Stimulated activated CD4-positive, alpha-beta T cell treated with anti-CD3 and anti-CD28 coated beads, Interleukin-12 subunit alpha, Interleukin-12 subunit beta, amount 100 ng/mL, for 4 hours (primary cell): ENCODE results near the gene HIPK2.

ENCODE experiments used
- DNase-seq: peaks from one replicate; pipeline ENCODE4 v3.0.0-alpha.2; 2020

The HIPK2 gene

DNA sequence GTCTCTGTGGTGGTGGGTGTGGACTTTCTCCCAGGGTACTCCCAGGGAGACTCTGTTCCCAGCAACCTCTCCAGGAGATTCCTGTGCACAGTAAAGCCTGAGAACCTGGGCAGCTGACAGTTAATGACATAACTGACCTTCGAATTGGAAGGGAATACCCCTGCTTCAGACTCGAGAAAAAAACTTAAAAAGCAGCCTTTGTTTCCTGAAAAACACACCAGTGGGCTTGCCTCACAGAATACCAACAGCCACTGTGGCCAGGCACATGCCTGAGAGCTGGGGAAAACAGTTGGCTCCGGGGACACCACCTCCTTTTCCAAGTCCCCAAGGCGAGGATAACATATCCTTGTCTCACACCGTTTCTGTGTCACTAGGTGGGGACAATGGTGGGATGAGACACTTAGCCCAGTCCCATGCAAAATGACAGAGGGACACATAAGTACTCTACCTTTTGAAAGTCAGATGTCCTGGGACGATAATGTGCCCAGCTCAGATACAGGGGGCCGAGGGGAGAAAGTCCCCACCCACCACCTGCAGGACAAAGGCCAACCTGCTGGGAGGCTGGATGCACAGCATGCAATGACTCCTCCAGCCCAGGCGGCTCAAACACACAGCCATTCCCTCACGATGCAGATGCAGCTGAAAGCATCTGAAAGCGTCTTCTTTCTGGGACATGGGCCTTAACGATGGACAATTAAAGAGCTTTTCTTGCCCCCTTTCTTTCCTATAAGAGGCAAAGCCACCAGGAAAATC, 65.6 kb downstream of the HIPK2 start:
- DNase-seq, result no peak

DNA sequence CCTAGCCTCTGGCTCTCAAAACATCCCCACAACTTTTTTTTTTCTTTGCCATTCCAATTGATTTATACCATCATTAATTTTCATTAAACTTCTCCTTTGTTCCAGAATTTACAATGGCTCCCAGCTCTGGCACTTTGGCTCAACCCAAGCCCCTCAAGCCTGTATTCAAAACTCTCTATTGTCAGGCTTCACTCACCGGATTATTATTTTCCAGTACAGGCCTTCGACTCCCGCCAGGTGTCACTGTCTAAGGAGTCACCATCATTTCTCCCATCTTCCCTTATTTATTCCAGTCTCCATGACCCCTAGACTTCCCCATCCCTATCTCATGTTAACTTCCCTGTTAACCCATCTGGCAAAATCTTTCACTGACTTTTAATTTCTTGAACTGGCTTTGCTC, 67.8 kb downstream of the HIPK2 start:
- no peak for DNase-seq

DNA sequence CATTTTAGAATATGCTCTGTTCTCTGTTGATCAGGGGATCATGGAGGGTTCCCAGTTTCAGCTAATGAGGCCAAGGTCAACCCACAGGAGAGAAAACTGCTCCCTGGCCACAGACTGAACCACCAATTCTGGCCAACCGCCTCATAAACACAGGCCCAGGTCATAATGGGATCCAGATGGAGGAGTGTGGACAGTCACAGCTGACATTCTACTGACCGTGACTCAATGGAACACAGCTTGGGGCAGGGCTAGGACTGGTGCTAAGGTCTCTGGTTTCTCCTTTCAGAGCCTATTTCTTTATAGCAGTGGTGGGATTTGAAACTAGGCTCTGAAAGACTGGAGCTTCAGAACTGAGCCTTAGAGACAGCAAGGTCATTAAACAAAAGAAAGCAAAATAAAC, 68.3 kb downstream of the HIPK2 start:
- no peak for DNase-seq

DNA sequence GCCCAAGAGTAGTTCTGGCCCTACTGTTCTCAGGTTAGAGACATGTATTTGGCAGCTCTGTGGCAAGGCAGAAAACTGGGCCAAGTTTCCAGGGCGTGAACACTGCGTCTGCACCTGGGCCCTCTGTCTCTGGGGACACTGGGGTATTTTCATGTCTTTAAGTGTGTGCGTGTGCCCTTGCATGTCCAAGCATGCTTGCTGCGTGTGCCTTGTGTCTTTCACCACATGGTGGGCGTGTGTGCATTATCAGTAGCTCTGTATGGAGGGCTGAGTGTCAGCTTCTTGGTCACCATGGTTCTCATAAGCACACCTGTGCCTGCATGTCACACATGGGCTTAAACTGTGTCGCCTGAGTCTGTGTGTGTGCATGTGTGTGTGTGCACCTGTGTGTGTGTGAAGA, 69.3 kb downstream of the HIPK2 start:
- no peak for DNase-seq

DNA sequence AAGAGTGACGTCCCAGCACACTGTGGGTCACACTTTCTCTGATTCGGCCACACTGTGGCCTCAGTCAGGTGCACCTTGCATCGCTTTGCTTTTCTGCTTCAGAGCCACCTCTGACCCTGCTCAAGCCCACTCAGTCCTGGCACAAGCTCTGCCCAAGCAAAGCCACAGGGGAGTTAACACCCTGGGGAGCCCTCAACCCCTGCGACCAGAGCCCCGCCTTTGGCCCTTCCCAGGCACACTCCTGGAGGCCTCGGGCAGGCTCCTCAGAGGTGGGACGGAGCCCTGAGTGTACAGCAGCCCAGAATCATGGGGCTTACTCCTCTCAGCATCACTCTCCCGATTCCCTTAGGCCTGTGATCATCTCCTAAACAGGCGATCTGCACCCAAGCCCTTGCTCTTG, 71.0 kb downstream of the HIPK2 start:
- DNase-seq, result no peak

DNA sequence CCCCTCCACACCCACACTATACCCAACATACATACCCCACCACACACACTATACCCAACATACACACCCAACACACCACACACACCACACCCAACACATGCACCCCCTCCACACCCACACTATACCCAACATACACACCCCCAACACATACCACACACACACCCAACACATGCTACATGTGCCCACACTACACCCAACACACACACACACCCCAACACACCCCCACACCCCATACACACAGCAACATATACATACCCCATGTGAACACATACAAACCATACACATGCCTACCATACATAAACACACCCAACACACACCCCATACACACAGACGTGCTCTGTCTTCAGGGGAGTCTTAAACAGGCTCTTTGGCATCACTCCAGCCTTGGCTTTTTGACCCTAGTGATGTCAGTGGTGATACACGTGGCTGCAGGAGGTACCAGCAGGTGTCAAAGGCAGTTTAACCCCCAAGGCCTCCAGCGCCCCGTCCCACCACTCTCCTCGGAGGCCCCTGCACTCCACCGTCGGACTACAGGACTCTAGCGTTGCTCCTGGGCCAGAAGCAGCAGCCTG, 73.4 kb downstream of the HIPK2 start:
- DNase-seq, result no peak

DNA sequence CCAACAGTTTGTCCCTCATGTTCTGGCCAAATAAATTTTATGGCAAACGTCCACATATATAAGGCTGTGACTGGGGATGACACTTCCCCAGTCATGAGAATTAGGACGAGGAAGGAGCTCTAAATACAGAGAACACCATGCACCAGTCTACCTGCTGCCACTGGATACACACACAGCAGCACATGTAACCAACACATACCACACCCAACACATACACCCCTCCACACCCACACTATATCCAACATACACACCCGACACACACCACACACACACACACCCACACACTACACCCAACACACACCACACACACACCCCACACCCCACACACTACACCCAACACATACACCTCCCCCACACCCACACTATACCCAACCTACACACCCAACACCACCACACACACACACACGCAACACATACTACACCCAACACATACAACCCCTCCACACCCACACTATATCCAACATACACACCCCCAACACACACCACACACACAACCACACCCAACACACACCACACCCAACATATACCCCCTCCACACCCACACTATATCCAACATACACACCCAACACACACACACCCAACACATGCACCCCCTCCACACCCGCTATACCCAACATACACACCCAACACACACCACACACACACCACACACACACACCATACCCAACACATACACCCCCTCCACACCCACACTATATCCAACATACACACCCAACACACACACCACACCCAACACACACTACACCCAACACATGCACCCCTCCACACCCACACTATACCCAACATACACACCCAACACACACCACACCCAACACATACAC, 74.1 kb downstream of the HIPK2 start:
- DNase-seq, result no peak

DNA sequence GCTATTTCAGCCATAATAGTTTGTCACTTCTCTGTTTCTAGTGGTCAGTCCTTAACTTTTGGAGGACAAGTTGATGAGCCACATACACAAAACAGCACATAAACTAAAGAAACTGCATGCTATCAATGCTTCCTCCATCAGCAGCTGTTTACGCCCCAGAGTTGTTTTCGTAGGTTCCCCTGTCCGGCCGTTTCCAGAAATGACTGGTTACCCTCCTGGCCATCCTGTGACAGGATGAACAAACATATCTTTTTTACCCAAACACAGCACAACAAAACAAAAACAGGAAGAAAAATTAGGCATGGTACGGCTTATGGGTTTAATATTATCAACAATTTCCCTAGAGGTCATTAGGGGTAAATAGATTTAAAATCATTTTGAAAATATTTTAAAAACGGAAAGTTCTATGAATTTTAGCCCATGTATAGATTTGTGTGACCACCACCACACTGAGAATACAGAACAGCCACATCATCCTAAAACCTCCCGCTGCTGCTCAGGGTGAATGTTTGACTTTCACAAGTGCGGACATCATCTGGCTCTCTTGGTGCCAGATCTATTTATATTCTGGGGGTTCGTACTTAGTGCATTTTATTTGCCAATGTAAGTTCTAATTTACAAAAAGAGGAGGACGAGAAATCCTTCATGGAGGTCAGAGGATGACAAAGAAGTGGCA, 74.8 kb downstream of the HIPK2 start:
- no peak for DNase-seq

DNA sequence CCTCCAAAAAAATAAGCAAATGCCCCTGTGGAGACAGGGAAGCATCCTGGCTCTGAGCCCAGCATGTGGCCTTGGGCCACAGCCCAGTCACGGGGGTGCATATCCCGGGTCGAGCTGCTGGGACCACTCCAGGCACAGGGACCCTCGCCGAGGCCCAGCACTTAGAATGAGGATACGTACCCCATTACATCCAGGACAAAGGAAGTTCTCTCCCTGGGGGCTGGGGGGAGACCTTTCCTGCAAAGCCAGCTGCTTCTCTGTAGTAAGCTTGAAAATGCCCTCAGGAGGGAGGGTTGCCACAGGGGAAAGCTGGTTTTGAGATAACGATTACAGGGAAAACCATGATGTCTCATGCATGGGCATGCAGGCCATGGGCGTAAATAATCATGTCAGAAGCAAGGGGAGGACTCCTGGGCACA, 75.5 kb downstream of the HIPK2 start:
- no peak for DNase-seq

DNA sequence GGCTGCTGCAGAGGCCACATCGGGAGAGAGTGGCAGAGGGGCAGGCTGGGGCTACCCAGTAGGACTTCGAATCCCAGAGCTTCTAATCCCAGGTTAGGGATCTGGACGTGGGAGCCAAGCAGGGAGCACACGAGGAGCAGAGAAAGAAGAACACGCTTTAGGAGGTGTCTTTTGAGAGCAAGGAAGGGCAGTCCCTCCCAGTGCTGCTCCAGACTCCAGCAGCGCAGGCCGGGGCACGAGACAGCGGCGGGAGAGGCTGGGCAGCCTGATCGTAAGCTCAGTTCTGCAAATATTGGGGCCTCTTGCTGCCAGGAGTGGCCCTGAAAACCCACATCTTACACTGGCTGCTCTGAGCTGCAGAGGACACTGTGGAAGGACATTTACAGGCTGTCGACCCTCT, 75.9 kb downstream of the HIPK2 start:
- DNase-seq, result no peak

DNA sequence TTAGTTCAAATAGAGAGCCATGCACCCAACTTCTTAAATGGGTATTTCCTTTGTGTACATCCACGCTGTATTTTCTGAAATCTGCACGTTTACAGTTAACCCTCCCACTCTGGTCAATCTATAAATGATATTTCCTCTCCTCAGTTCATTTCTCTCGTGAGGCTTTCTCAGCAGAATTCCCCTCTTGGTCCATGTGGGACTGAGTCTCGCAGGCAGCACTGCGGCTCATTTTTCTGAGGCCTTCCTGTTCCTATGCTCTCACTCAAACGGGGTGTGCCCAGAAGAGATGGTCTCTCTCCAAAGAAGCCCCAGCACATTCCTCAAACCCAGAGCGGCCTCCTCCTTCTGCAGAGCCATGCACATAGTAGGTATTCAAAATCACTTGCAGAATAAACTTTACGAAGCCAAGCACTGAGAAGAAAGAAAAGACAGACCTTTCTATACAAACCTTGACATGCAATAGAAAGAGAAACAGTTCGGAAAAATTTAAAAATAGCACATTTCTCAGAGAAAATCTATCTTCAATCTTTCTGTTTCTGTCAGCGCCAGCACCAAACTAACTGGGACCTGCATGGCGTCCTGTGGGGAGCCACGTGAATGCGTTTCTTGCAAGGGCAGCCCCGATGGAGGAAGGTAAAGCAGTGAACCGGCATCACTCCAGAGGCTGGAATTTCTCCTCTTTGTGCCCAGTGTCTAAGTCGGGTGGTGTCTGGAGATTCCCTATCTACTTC, 77.1 kb downstream of the HIPK2 start:
- no peak for DNase-seq

DNA sequence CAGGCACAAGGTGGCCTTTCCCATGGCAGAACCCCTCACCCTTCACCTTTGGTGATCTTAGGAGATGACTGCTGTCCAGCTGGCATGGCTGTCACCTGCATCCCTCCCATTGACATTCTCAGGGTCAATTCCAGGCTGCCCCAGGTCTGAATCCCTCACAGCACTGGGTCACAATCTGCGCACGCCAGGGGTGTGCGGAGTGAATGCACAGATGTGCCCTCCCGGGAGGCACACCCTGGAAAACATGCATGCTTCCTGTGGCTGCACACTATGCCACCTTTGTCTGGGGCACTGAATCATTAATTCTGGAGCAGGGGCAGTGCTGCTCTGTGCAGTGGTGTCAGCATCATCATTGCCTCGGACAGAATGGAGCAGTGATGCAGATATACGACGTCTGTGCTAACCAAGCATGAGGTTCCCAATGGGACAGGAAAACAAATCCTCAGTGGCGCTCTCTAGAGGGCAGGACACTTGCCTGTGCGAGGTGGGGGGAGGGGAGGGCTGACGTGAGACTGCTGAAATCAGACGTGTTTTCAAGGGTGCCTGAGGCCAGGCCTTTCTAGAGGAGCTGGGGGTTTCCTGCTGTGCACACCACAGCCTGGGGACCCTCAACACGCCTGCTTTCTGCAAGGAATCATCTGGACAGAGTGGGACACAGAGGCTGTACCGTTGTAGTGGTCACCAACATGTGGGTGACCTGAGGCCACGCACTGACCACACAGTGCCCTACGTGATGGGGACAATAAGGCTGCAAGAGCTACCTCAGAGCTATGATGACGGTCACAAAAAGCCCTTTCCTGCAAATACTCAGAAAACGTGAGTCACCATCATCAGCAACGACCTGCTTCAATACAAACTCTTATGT, 77.9 kb downstream of the HIPK2 start:
- no peak for DNase-seq

DNA sequence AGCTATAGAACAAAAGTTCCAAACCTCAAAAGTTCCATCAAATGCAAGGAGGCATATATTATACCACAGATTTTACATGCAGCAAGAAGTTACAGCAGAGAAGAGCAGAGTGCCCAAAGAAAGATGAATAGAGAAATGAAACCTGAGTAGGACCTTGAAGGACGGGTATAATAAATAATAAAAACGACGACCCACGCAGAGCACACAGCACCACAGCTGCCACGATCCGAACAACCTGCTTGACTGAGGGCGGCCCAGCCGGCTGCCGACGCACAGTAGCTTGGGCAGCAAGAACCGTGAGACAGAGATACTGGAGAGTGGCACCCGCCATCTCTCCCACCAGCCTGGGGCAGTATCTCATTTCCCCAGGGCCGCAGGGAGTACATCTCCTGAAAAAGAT, 79.0 kb downstream of the HIPK2 start:
- no peak for DNase-seq

DNA sequence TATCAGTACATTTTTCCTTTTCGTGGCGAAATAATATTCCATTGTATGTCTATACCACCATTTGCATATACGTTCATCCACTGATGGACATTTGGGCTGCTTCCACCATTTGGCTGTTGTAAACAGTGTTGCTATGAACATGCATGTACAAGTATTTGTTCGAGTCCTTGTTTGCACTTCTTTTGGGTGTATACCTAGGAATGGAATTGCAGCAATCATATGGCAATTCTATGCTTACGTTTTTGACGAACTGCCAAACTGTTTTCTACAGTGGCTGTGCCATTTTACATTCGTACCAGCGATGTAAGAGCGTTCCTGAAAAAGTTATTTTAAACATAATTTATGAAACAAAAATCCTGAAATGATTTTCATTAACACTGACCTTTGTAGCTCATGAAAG, 79.5 kb downstream of the HIPK2 start:
- no peak for DNase-seq

DNA sequence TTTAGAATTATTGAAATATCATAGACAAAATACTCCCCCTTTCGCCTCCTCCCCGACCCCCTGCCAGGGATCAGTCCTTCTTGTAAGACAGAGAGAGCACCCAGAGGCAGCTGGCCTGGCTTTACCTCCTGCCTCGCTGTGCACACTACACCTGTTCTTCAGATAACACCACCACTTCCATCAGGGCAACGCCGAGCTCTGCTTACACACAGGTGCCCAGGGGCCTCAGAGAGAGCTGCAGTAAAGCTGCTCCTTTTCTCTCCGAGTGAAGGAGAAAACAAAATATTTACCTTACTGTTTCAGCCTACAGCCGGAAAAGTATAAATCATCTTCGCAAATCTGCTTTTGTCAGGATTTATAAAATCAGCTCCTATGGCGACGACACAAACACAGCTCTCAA, 80.7 kb downstream of the HIPK2 start:
- DNase-seq, result no peak

DNA sequence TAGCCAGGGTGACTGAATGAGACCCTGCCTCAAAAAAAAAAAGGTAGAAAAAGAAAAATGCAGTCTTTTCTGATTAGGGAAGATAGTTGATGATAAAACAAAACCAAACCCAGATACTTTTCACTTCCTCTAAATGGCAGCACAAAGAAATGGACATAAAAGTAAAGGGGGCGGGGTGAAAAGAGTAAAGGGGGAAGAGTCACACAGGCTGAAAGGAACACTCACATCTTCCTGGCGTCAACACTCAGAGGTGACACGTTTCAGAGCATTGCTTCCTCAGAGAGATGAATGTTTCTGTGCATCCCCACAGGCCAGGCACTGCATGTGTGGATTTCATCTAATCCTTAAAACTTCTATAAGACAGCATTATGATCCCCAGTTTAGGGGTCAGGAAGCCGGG, 81.2 kb downstream of the HIPK2 start:
- no peak for DNase-seq

DNA sequence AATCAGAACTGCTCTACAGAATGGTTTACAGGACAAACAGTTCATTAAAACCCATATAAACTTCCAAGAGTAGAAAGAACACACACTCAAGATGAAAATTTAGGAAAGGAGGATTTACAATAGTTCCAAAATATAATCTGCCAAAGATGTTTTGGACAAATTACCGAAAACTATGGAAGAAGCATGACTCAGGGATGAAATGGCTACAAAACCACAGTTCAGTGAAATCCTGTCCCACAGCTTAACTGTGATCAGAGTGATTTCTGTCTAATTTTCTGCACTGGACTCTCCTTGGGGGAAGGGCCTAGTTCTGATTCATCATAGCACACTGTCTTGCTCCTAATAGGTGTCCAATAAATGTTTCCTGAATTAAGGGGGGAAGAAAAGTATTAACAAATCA, 82.2 kb downstream of the HIPK2 start:
- no peak for DNase-seq

DNA sequence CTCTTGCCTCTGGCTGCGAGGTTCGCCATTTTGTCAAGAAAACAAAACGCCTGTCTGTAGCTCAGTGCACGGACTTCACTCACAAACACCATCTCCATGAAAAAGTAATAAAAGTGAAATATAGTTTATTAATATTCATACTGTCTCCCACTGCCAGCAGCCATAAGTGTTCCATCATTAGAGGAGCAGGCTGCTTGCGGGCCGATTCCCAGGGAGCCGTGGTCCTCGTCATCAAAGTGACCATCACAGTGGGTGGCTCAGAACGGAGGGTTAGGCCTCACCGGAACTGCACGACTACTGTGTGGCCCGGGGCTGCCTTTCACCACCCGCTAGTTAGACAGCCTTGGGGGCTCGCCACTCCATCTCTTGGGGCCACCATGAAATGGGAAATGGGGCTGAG, 82.7 kb downstream of the HIPK2 start:
- no peak for DNase-seq

DNA sequence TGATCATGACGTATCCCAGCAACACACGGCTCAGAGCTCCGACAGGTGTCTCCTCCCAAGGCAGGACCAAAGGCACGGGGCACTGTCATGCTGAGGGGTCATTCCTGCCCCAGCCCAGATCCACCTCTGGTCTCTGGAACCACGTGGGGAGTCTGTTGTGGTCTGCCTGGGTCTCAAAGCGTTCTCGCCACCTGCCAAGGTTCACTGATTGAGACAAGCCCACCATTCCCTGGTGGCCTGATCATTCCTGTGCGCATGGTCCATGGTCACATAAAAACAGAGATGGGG, 83.5 kb downstream of the HIPK2 start:
- no peak for DNase-seq

DNA sequence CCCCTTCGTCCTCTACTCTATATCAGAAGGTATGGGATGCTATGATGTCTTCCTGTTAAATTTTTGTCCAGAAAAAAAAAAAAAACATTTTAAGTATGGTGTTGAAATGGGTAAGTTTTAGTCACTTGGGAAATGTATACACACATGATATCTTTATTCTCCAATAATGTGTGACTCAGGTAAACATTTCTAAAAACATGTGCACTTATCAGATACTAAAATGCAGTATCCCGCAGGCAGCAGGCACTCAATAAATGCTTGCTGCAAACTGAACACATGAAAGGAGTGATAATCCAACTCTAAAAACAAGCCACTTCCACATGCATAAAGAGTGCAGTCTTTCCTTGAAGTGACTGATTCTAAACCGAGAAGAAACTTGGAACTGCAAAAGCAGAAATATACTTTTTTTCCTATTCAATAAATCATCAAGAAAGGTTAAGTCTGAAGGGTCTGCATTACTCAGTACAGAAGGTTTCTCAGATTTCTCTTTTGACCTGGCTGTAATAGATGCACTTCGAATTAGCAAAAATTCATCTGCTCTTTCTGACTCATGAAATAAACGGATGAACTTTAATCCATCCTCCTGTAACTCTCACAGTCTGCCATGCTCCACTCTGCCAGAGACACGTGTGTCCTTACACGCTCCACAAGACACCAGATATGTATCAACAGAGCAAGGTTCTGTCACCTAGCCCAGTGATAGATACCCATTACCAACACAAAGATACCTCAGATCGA, 84.0 kb downstream of the HIPK2 start:
- no peak for DNase-seq

DNA sequence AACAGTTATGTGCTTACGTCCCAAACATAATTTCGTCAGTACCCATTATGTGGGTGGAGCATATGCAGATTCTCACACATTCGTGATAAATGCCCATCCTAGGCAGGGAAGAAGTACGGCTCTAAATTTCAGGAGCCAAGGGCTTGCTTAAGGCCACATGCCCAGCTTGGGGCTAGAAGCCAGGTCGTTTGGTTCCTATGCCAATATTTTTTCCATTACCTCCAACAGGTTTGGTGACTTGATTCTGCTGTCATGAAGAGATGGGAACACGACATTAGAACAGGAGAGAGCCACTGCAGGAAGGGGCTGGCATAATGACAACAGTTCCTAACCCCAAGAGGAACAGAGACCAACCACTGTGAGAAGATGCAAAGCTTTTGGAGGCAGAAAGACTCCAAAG, 85.1 kb downstream of the HIPK2 start:
- DNase-seq, result no peak
